ENCODE measurements around the gene NR5A2.

Gene NR5A2

DNA sequence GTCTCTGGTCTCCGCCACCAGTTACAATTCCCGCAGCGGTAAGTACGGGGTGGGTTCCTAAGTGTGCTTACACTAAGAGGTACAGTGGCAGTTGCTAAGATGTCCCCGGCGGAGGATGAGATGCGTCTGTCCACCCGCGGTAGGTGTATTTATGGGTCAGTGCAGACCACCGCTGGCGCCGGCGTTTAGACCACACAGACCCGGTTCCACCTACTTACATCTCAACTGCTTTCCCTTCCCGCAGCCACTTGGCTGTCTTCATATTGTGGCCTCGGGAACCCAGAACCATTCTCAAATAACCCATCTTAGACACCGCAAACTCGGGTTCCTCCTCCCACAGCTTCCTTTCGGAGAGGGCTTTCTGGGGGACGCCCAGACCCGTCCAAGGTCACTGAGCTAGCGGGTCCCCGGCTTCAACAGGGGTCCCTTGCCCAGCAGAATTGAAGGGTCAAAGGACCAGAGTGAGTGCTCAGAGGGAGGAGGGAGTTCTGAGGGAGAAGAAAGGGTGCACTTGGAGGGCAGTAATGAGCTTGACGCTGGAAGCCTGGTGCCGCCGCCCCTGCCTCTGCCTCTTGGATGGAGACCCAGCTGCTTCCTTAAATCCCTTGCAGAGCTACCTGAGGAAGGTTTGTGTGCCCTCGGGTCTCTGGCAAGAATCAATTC is 8.6 kb downstream of the NR5A2 start:
- in situ Hi-C loops (cut with MboI; ENCODE audit: low sequenced_read_pairs), result no loop called here

DNA sequence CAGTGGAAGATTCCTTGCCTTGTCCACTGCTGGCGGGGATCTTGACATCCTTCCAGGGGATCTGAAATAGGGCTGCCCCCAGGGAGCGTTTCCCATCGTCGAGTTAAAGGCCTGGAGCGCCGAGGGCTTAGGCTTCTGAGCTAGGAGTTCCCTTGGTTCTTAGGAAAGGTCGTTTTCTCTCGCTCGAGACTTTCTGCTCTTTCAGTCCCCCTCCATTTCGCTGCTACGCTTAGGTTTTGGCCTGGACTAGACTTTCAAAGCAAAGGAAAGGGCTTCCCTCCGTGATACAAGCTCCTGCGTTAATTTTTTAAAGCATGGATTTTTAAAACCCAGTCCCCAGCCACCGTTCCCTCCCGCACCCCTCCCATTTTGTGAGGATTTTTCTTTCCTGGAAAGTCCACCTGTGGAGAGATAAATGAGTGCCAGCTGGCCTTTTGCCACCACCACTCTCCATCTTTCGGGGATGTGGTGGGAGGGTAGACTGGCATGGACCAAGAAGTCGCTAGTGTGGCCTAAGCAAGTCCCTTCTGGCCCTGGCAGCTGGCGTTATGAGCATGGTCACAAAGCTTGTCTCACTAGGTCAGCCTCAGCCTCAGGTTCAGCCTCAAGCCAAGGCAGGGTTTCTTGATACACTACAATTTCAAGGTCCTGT is 9.2 kb downstream of the NR5A2 start:
- in situ Hi-C loops (cut with MboI; ENCODE audit: low sequenced_read_pairs), result no loop called here

- in situ Hi-C loops (cut with MboI; ENCODE audit: low sequenced_read_pairs), result no loop called here
Measured at GRCh38 chr1:200037501-200037900, 10.0 kb downstream of the NR5A2 start.

- in situ Hi-C loops (cut with MboI; ENCODE audit: low sequenced_read_pairs), result no loop called here
Measured at GRCh38 chr1:200037904-200038303, 10.4 kb downstream of the NR5A2 start.

DNA sequence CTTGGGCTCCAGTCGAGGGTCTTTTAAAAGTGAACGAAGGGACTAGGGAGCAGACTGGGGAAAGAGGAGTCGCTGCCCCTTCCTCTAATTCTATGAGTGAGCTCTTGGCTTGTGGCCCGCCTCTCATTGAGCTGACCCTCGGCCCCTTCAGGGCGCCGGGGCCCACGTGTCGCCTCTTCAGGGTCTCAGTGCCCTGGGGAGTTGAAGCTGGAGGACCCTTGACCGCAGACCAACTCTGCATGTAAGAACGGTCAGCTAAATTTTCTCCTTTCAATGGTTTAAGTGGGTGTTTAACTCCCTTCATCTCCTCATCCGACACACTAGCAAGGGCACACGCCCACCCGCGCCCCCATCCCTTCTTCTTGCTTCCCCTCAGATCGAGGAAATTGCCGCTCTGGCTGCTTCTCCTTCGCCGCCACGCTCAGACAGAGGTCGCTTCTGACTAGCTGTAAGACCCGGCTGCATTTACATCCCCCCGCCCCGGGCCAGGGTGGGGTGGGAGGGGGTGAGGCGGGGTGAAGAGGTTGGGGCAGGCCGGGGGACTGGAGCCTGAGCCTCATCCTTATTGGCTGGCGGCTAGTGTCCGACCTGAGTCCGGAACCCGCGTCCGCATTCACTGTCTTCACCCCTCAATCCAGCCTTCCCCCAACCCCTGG is 10.9 kb downstream of the NR5A2 start:
- in situ Hi-C loops (cut with MboI; ENCODE audit: low sequenced_read_pairs), result no loop called here

DNA sequence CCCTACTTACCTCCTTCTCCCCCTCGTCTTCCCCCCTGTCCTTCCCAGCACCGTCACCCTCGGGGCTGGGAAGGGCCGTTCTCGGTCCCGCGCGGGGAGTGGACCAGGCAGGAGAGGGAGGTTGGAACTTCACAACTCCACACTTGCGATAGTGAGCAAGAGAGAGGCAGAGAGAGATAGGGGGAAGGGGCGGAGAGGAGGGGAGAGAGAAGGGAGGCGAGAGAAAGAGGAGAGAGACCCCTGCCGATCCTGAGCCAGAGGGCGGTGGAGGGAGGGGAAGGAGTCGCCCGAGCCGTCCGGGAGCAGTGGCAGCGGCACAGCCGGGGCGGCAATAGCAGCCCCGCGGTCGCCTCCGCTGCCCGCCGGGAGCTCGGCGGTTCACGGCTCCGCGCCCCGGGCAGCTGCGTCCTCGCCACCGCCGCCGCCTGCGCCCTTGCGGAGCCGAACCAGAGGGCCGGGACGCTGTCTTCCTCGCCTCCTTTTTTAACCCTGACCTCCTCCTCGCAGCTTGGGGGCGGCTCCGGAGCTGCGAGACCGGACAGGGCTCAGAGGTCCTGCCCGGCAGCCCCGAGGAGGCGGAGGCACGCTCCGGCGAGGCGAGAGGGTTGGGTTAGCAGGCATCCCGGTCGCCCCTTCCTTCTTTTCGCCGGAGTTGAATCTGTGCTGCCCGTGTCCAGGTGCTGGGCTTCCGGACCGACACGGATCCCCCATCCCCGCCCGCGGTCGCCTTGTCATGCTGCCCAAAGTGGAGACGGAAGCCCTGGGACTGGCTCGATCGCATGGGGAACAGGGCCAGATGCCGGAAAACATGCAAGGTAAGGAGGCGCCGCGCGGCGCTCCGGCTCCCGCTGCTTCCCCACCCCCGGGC is 11.7 kb downstream of the NR5A2 start:
- in situ Hi-C loops (cut with MboI; ENCODE audit: low sequenced_read_pairs), result no loop called here

GRCh38 chr1:200039849-200040474 is 12.5 kb downstream of the NR5A2 start:
- in situ Hi-C loops (cut with MboI; ENCODE audit: low sequenced_read_pairs), result no loop called here

DNA sequence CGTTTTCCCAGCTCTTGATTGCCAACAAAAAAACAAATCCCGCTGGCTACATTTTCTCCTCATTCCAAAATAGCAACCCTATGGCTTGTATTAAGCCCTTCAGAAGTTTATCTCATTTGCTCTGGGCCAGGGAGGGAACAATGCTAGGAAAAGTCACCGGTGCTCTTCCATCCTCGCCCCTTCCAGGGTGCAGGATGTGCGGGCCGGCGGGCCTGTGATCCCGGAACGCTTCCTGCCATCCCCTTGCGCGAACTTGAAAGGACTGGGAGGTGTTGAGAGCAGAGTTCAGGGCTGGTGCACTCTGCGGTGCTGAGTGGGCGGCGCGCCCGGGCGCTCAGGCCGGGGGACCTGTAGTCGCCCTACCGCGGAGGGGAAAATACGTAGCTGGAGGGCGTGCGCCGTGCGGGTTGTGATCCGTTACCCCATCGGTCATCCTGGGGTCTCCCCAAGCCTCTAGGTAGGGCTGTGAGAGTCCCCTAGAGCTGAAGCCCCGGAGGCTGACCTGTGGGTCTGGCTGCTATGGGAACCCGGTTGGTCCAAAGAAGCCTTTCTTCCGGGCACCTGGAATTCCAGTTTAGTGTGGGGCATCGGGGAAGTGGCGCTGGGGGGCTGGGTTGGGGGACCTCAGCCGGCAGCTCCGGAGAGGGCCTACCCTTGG is 13.1 kb downstream of the NR5A2 start:
- in situ Hi-C loops (cut with MboI; ENCODE audit: low sequenced_read_pairs), result no loop called here

DNA sequence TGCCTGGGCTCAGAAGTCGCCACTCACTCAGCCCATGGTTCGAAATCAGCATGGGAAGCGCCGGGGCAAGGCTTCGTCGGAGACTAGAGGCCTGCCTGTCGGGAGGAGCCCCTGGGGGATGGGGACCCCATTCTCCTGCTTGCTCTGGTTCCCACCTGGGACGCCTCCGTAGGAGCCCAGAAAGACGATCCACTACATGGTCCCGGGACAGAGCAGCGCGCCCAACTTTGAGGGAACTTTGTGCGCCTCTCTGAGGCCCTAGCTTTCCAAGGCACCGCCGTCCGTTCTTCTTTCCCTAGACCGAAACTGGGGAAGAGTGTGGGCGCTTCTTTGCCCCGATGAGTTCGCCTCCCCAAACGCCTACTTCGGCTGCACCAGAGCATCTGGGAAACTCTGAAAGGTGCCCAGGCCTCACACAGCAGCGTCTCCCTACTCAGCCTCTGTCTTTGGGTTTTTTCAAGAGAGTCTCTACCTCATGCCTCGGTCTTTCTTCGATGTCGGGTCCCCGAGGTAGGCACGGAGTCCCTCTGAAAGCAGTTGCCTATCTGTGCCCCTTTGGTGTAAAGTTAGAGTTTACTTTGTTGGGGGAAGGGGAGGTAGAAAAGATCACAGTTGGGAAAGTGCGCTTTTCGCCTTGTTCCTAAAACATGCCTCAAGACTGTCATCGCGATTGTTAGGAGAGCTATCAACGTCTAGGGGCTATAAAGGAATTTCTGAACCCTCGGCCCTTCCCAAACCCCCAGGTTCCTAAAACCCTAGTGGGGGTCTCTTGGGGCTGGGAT is 14.0 kb downstream of the NR5A2 start:
- in situ Hi-C loops (cut with MboI; ENCODE audit: low sequenced_read_pairs), result no loop called here

- in situ Hi-C loops (cut with MboI; ENCODE audit: low sequenced_read_pairs), result no loop called here
Measured at GRCh38 chr1:200042119-200042551, 14.6 kb downstream of the NR5A2 start.

DNA sequence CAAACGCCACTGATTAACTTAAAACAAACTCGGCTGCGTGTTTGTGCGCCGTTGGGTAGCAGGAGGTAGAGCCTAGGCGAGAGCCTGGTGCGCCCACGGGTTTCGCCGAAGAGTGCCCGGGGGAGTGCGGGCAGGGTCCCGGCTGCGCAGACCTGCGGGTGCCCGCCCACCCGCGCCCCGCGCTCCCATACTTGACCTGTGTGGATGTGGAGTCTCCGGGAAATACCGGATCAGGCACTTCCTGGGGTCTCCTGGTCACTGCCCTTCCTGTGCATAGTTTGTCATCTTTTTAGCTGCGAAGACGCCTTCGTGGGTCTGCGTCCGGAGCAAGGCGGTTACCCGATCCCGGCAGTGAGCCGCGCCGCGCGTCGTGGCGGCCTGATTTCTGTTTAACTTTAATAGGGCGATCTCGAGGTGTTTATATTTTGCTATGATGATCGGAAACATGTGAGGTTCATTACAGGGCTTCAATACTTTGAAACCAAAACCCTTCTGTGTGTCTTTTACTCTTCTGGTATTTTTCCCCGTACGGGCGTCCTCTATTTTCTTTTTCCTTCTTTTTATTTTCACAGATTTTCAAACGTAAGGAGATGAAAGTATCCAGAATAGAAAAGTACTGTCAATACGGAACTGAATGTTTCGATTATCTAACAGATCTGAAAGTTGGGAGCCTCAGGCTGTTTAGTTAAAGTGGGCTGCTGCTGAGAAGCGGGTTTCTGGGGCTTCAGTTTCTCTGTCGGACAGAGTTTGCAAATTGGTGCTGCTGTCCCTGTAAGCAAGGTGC is 15.2 kb downstream of the NR5A2 start:
- in situ Hi-C loops (cut with MboI; ENCODE audit: low sequenced_read_pairs), result no loop called here

DNA sequence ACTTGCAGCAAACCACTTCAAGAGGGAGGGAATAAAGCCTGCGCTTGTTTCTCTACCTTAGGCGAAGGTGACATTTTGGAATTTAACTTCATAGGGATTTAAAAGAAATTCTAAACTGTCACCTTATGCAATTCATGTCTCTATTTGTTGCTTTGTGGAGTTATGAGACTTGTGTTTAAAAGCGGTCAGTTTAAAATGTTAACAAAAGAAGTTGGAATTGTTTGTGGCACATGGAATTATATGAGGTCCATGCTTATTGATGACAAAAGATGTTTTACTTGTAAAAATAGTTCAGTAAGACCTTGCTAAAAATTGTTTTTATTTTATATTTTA is 15.8 kb downstream of the NR5A2 start:
- in situ Hi-C loops (cut with MboI; ENCODE audit: low sequenced_read_pairs), result no loop called here

- in situ Hi-C loops (cut with MboI; ENCODE audit: low sequenced_read_pairs), result no loop called here
Measured at GRCh38 chr1:200046115-200046514, 18.6 kb downstream of the NR5A2 start.

DNA sequence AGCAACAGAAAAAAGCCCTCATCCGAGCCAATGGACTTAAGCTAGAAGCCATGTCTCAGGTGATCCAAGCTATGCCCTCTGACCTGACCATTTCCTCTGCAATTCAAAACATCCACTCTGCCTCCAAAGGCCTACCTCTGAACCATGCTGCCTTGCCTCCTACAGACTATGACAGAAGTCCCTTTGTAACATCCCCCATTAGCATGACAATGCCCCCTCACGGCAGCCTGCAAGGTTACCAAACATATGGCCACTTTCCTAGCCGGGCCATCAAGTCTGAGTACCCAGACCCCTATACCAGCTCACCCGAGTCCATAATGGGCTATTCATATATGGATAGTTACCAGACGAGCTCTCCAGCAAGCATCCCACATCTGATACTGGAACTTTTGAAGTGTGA is 20.7 kb downstream of the NR5A2 start:
- in situ Hi-C loops (cut with MboI; ENCODE audit: low sequenced_read_pairs), result no loop called here

DNA sequence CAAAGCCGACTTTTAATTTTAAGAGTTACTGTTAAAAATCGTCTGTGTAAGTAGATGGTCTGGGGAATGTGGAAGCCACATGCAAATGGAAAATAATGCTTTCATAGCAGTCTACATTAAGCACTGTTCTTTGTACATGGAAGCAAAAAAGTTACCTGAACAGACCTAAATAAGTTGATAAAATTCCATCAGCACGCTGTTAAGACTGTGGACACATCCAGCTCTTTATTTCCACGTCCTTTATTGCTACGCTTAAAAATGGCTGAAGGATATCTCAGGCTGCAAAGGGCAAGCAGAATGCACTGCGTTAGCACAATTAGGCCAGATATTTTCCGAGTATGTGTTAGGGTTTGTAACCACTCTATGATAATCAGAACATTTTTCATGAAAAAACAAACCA is 22.3 kb downstream of the NR5A2 start:
- in situ Hi-C loops (cut with MboI; ENCODE audit: low sequenced_read_pairs), result no loop called here

GRCh38 chr1:200051620-200052019 is 24.1 kb downstream of the NR5A2 start:
- in situ Hi-C loops (cut with MboI; ENCODE audit: low sequenced_read_pairs), result no loop called here

DNA sequence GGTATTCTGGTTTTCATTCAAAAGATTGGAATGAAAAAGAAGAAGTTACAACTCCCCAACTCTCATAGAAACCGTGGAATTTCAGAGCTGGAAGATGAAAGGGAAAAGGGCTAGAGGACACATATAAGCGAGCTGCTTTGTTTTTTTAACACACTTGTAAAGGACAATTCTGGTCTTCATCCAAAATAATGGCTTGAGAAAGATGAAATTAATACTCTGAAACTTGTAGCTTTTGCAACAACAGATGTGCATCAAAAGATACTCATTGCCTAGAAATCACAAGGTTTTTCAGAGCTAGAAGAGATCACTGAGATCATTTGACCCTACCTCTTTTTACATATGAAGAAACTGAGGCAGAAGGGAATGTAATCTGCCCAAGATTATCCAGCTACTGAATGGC is 25.6 kb downstream of the NR5A2 start:
- in situ Hi-C loops (cut with MboI; ENCODE audit: low sequenced_read_pairs), result no loop called here

GRCh38 chr1:200053646-200054045 is 26.1 kb downstream of the NR5A2 start:
- in situ Hi-C loops (cut with MboI; ENCODE audit: low sequenced_read_pairs), result no loop called here

- in situ Hi-C loops (cut with MboI; ENCODE audit: low sequenced_read_pairs), result no loop called here
Measured at GRCh38 chr1:200058341-200058740, 30.8 kb downstream of the NR5A2 start.

Data from HL-60/S4 treated with phorbol 12-myristate 13-acetate at 8.2 ng/mL for 4 days and 3 days (cell line).